Sigmoid colon (tissue), 7 donors: ENCODE results near the gene STAM2. TPM values are rescaled to one million over a fixed set of nuclear protein-coding genes. Genes with fewer than 3 reads are reported as not detected.

Experiments
- DNase-seq: peaks from one replicate; pipeline ENCODE4 v3.0.0-alpha.2; 2019
- H3K27ac ChIP-seq, 4 donors: fragments of 200-600 bp; sonication (generic); one replicate each; pipeline ENCODE4 v1.5.1; 2016 to 2019; ENCODE audit warnings: mild to moderate bottlenecking in 1 of 4
- H3K27me3 ChIP-seq, 3 donors: fragments of 200-600 bp; sonication (generic); one replicate each; pipeline ENCODE4 v1.5.1; 2019; ENCODE audit warnings: mild to moderate bottlenecking in 1 of 3
- H3K36me3 ChIP-seq, 4 donors: fragments of 200-600 bp; sonication (generic); one replicate each; pipeline ENCODE4 v1.5.1; 2016 to 2019
- H3K4me1 ChIP-seq, 4 donors: fragments of 200-600 bp; sonication (generic); one replicate each; pipeline ENCODE4 v1.5.1; 2017 to 2019
- H3K4me3 ChIP-seq, 4 donors: fragments of 200-600 bp; sonication (generic); one replicate each; pipeline ENCODE4 v1.5.1; 2017 to 2019; ENCODE audit warnings: mild to moderate bottlenecking in 2 of 4, moderate library complexity in 1 of 4
- H3K9me3 ChIP-seq, 4 donors: fragments of 200-600 bp in 3 of 4; sonication (generic) in 3 of 4; one replicate each; pipeline versions ENCODE4 v1.5.1 to v1.6.1; 2013 to 2019
- EP300 ChIP-seq, 4 donors: sonication (generic); formaldehyde crosslinking; IDR thresholded peaks; one replicate each; pipeline ENCODE4 v1.6.1; 2017; ENCODE audit warnings: antibody characterized with exemption in 4 of 4
- POLR2A ChIP-seq, 2 donors: fragments of 450-650 bp; IDR thresholded peaks; one replicate each; pipeline ENCODE4 v1.6.1; 2016; ENCODE audit warnings: antibody characterized with exemption in 2 of 2, mild to moderate bottlenecking in 2 of 2, moderate library complexity in 2 of 2
- POLR2AphosphoS5 ChIP-seq, 4 donors: sonication (generic); formaldehyde crosslinking; IDR thresholded peaks; one replicate each; pipeline ENCODE4 v1.6.1; 2017; ENCODE audit warnings: antibody characterized with exemption in 4 of 4
- WGBS, 2 donors: extraction: QIAGEN DNeasy Blood & Tissue Kit; methylation state at CpG; one replicate each; pipeline ENCODE4 v1.1.7; 2013; 5-methylcytosine and 5-hydroxymethylcytosine counted together
- intact Hi-C: fragments of 100-400 bp; cut with DNase I; formaldehyde crosslinking; loops from one replicate; pipeline ENCODE4 v1.15.1; 2023
- polyA plus RNA-seq, 3 donors: library from polyadenylated mRNA; stranded (reverse); fragments of 200-250 nt; gene quantifications; one replicate each; pipeline ENCODE4 v1.2.3, GENCODE V29; 2013
- total RNA-seq, 4 donors: library from RNA; depleted of rRNA; stranded (reverse); fragments of >200 nt; gene quantifications; one replicate each; pipeline ENCODE4 v1.1.0, GENCODE V29; 2016
- TF ChIP-seq, protein P1 (sequence below), 4 experiments: fragments of 450-650 bp in 3 of 4; fragments of 200-600 bp in 1 of 4; IDR thresholded peaks; one replicate each; pipeline ENCODE4 v1.5.1; 2016 to 2019; ENCODE audit warnings: antibody characterized with exemption in 4 of 4, mild to moderate bottlenecking in 3 of 4, moderate library complexity in 2 of 4
- donor health status: healthy with polysubstance abuse.
- donor health status: Bipolar disorder and iron deficiency.
- donor health status: healthy.

Gene STAM2
- total and polyA plus RNA-seq, 7 donors: 9.0 to 36.7 (median 26.3) TPM

GRCh38 chr2:152127628-152128027, 47.9 kb downstream of the STAM2 start:
- Histone ChIP-seq H3K4me1 (no peaks in the 10 kb centered on the region), H3K36me3 (peaks cover 0 to 63% (median 11%) of the 10 kb centered on the region in 4 donors), H3K27me3 (no peaks in the 10 kb centered on the region), H3K4me3 (no peak overlapping the region), H3K9me3 (no peaks in the 10 kb centered on the region), H3K27ac (no peak overlapping the region)
- DNase-seq: no peak
- TF ChIP-seq POLR2A (IDR thresholded peaks at IDR 0.05) (no peak), EP300 (IDR thresholded peaks at IDR 0.05) (no peak), POLR2AphosphoS5 (IDR thresholded peaks at IDR 0.05) (no peak)
- TF ChIP-seq, protein P1, sequence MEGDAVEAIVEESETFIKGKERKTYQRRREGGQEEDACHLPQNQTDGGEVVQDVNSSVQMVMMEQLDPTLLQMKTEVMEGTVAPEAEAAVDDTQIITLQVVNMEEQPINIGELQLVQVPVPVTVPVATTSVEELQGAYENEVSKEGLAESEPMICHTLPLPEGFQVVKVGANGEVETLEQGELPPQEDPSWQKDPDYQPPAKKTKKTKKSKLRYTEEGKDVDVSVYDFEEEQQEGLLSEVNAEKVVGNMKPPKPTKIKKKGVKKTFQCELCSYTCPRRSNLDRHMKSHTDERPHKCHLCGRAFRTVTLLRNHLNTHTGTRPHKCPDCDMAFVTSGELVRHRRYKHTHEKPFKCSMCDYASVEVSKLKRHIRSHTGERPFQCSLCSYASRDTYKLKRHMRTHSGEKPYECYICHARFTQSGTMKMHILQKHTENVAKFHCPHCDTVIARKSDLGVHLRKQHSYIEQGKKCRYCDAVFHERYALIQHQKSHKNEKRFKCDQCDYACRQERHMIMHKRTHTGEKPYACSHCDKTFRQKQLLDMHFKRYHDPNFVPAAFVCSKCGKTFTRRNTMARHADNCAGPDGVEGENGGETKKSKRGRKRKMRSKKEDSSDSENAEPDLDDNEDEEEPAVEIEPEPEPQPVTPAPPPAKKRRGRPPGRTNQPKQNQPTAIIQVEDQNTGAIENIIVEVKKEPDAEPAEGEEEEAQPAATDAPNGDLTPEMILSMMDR (IDR thresholded peaks at IDR 0.05): no peak
- intact Hi-C loops: no loop called here

DNA sequence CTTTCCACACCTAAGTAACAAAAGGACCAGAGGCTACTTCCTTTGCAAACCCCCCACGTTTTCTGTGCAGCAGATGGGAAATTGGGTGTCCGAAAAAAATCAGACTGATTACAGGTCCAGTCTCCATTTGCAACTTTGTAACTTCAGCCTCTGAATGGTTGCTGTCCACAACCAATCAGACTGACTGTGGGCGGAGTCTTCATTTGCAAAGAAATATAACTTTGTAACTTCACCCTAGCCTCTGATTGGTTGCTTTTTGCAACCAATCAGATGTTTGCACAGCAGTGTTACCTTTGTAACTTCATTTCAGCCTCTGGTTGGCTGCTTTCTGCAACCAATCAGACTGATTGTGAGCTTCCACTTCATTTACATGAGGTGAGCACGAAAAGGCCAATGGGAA, 48.9 kb downstream of the STAM2 start:
- no peak overlapping the region for H3K27ac ChIP-seq
- intact Hi-C loops: no loop called here
- TF ChIP-seq EP300 (IDR thresholded peaks at IDR 0.05) (no peak), POLR2AphosphoS5 (IDR thresholded peaks at IDR 0.05) (no peak), POLR2A (IDR thresholded peaks at IDR 0.05) (no peak)
- TF ChIP-seq, protein P1 (IDR thresholded peaks at IDR 0.05): no peak
- H3K4me3 ChIP-seq: no peak overlapping the region
- WGBS, 2 donors: 94 to 97% methylated on average over 4 of the region's 4 CpGs
- peaks cover 0 to 67% (median 13%) of the 10 kb centered on the region in 4 donors for H3K36me3 ChIP-seq
- no peaks in the 10 kb centered on the region for H3K27me3 ChIP-seq
- no peaks in the 10 kb centered on the region for H3K4me1 ChIP-seq
- H3K9me3 ChIP-seq: no peaks in the 10 kb centered on the region
- DNase-seq: no peak

- Histone ChIP-seq H3K27me3 (no peaks in the 10 kb centered on the region), H3K9me3 (peaks cover 0 to 2% (median 0%) of the 10 kb centered on the region in 4 donors), H3K4me3 (no peak overlapping the region), H3K4me1 (no peaks in the 10 kb centered on the region), H3K36me3 (peaks cover 0 to 75% (median 19%) of the 10 kb centered on the region in 4 donors), H3K27ac (no peak overlapping the region)
- 62 to 91% methylated on average over 2 of the region's 2 CpGs for WGBS, 2 donors
- no peak for DNase-seq
- intact Hi-C loops: no loop called here
- TF ChIP-seq EP300 (IDR thresholded peaks at IDR 0.05): no peak
- TF ChIP-seq POLR2A (IDR thresholded peaks at IDR 0.05): no peak
- TF ChIP-seq, protein P1 (IDR thresholded peaks at IDR 0.05): no peak
- no peak for TF ChIP-seq POLR2AphosphoS5 (IDR thresholded peaks at IDR 0.05)
These were observed 53.4 kb downstream of the STAM2 start for GRCh38 chr2:152122161-152122560.

- Histone ChIP-seq H3K9me3 (peaks cover 0 to 2% (median 0%) of the 10 kb centered on the region in 4 donors), H3K27ac (no peak overlapping the region), H3K4me3 (no peak overlapping the region), H3K4me1 (no peaks in the 10 kb centered on the region), H3K36me3 (peaks cover 0 to 62% (median 17%) of the 10 kb centered on the region in 4 donors), H3K27me3 (no peaks in the 10 kb centered on the region)
- TF ChIP-seq POLR2AphosphoS5 (IDR thresholded peaks at IDR 0.05) (no peak), EP300 (IDR thresholded peaks at IDR 0.05) (no peak), POLR2A (IDR thresholded peaks at IDR 0.05) (no peak)
- TF ChIP-seq, protein P1 (IDR thresholded peaks at IDR 0.05): no peak
- DNase-seq: no peak
- 100% methylated on average over 1 of the region's 1 CpG for WGBS, 2 donors
- intact Hi-C loops: no loop called here
These were observed 55.1 kb downstream of the STAM2 start for GRCh38 chr2:152120430-152120829.

DNA sequence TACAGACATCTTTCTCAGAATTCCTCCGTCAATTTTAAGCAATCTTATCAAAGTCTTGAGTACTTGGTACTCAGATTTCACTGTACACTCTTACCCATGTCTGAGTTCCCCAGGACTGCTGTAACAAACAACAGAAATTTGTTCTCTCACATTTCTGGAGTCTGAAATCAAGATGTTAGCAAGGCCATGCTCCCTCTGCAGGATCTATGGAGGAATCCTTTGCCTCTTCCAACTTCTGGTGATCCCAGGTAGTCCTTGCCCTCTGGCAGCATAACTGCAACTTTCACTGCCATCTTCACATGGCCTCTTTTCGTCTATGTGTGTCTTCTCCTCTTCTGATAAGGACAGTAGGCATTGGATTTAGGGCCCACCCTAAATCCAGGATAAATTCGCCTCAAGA, 59.6 kb downstream of the STAM2 start:
- H3K9me3 ChIP-seq: no peaks in the 10 kb centered on the region
- H3K27ac ChIP-seq: no peak overlapping the region
- WGBS, 2 donors: 91 to 97% methylated on average over 3 of the region's 3 CpGs
- no peak for DNase-seq
- H3K4me3 ChIP-seq: no peak overlapping the region
- intact Hi-C loops: no loop called here
- H3K4me1 ChIP-seq: no peaks in the 10 kb centered on the region
- H3K36me3 ChIP-seq: peaks cover 0 to 19% (median 4%) of the 10 kb centered on the region in 4 donors
- H3K27me3 ChIP-seq: no peaks in the 10 kb centered on the region
- TF ChIP-seq EP300 (IDR thresholded peaks at IDR 0.05) (no peak), POLR2AphosphoS5 (IDR thresholded peaks at IDR 0.05) (no peak), POLR2A (IDR thresholded peaks at IDR 0.05) (no peak)
- TF ChIP-seq, protein P1 (IDR thresholded peaks at IDR 0.05): no peak
